Duodenal mucosa (tissue), 2 donors: Measurements from ENCODE around the gene LGR6.
"Not testable (repeated sequence)": the region's sequence is repeated elsewhere in the genome, so short reads cannot be mapped to it uniquely, and the experiment has no call there.

Experiments
- H3K27ac ChIP-seq: one replicate; pipeline ENCODE4 v1.7.0; 2013; ENCODE audit warnings: low read depth, low read length
- H3K27me3 ChIP-seq, 2 donors: one replicate each; pipeline ENCODE4 v1.7.0; 2013; ENCODE audit warnings: low read length in 2 of 2, control low read depth in 1 of 2; ENCODE audit not compliant: insufficient read depth in 2 of 2, control insufficient read depth in 1 of 2
- H3K36me3 ChIP-seq, 2 donors: one replicate each; pipeline ENCODE4 v1.7.0; 2013; ENCODE audit warnings: low read length in 2 of 2, control low read depth in 1 of 2; ENCODE audit not compliant: insufficient read depth in 2 of 2, control insufficient read depth in 1 of 2
- H3K4me1 ChIP-seq, 2 donors: one replicate each; pipeline ENCODE4 v1.7.0; 2013; ENCODE audit warnings: low read length in 2 of 2, control low read depth in 1 of 2; ENCODE audit not compliant: insufficient read depth in 2 of 2, control insufficient read depth in 1 of 2
- H3K4me3 ChIP-seq, 2 donors: one replicate each; pipeline ENCODE4 v1.7.0; 2013; ENCODE audit warnings: low read length in 2 of 2, low read depth in 1 of 2
- H3K9ac ChIP-seq, 2 donors: one replicate each; pipeline ENCODE4 v1.7.0; 2013; ENCODE audit warnings: low read length in 2 of 2, low read depth in 1 of 2
- H3K9me3 ChIP-seq, 2 donors: one replicate each; pipeline ENCODE4 v1.7.0; 2013; ENCODE audit warnings: low read length in 2 of 2, control low read depth in 1 of 2; ENCODE audit not compliant: control insufficient read depth in 1 of 2

Gene LGR6

GRCh38 chr1:202165942-202166843 lies 27.4 kb upstream of the LGR6 start:
- Histone ChIP-seq H3K27me3 (no peaks in the 10 kb centered on the region), H3K27ac (no peak overlapping the region), H3K4me3 (no peak overlapping the region), H3K4me1 (peaks cover 19 to 24% of the 10 kb centered on the region in 2 donors), H3K36me3 (no peaks in the 10 kb centered on the region), H3K9ac (no peak overlapping the region), H3K9me3 (no peaks in the 10 kb centered on the region)

GRCh38 chr1:202167054-202167453 lies 26.5 kb upstream of the LGR6 start:
- not testable (repeated sequence) for H3K27ac ChIP-seq, H3K36me3 ChIP-seq, H3K9me3 ChIP-seq, H3K9ac ChIP-seq, H3K27me3 ChIP-seq, H3K4me3 ChIP-seq
- H3K4me1 ChIP-seq: peaks cover 19 to 24% of the 10 kb centered on the region in 2 donors

- Histone ChIP-seq H3K9me3 (no peaks in the 10 kb centered on the region), H3K4me3 (no peak overlapping the region), H3K27ac (no peak overlapping the region), H3K27me3 (no peaks in the 10 kb centered on the region), H3K4me1 (peaks cover 11 to 17% of the 10 kb centered on the region in 2 donors), H3K9ac (no peak overlapping the region), H3K36me3 (no peaks in the 10 kb centered on the region)
Measured at GRCh38 chr1:202167708-202168415, 25.7 kb upstream of the LGR6 start.

- Histone ChIP-seq H3K9ac (no peak overlapping the region), H3K36me3 (no peaks in the 10 kb centered on the region), H3K27me3 (no peaks in the 10 kb centered on the region), H3K4me1 (peaks cover 6 to 8% of the 10 kb centered on the region in 2 donors), H3K27ac (no peak overlapping the region), H3K4me3 (no peak overlapping the region), H3K9me3 (no peaks in the 10 kb centered on the region)
Measured at GRCh38 chr1:202168861-202169260, 24.7 kb upstream of the LGR6 start.

GRCh38 chr1:202170726-202171125 lies 22.9 kb upstream of the LGR6 start:
- Histone ChIP-seq H3K27me3 (no peaks in the 10 kb centered on the region), H3K36me3 (no peaks in the 10 kb centered on the region), H3K4me3 (no peak overlapping the region), H3K4me1 (peaks cover 0 to 6% of the 10 kb centered on the region in 2 donors), H3K9ac (no peak overlapping the region), H3K27ac (no peak overlapping the region), H3K9me3 (no peaks in the 10 kb centered on the region)

- Histone ChIP-seq H3K4me3 (no peak overlapping the region), H3K9me3 (no peaks in the 10 kb centered on the region), H3K4me1 (peaks cover 0 to 6% of the 10 kb centered on the region in 2 donors), H3K27me3 (no peaks in the 10 kb centered on the region), H3K36me3 (no peaks in the 10 kb centered on the region), H3K9ac (no peak overlapping the region), H3K27ac (no peak overlapping the region)
Measured at GRCh38 chr1:202171292-202172014, 22.1 kb upstream of the LGR6 start.

- no peaks in the 10 kb centered on the region for H3K9me3 ChIP-seq
- no peaks in the 10 kb centered on the region for H3K36me3 ChIP-seq
- no peak overlapping the region for H3K9ac ChIP-seq
- no peak overlapping the region for H3K4me3 ChIP-seq
- no peak overlapping the region for H3K27ac ChIP-seq
- peaks cover 0 to 6% of the 10 kb centered on the region in 2 donors for H3K4me1 ChIP-seq
- H3K27me3 ChIP-seq: no peaks in the 10 kb centered on the region
Measured at GRCh38 chr1:202172015-202172355, 21.6 kb upstream of the LGR6 start.

- H3K27me3 ChIP-seq: peaks cover 0 to 4% of the 10 kb centered on the region in 2 donors
- no peaks in the 10 kb centered on the region for H3K9me3 ChIP-seq
- H3K9ac ChIP-seq: no peak overlapping the region
- no peaks in the 10 kb centered on the region for H3K36me3 ChIP-seq
- H3K27ac ChIP-seq: no peak overlapping the region
- H3K4me1 ChIP-seq: no peaks in the 10 kb centered on the region
- H3K4me3 ChIP-seq: no peak overlapping the region
Measured at GRCh38 chr1:202173993-202174392, 19.6 kb upstream of the LGR6 start.

- Histone ChIP-seq H3K4me1 (no peaks in the 10 kb centered on the region), H3K9ac (no peak overlapping the region), H3K36me3 (no peaks in the 10 kb centered on the region), H3K27ac (no peak overlapping the region), H3K4me3 (no peak overlapping the region), H3K9me3 (no peaks in the 10 kb centered on the region), H3K27me3 (peaks cover 0 to 8% of the 10 kb centered on the region in 2 donors)
Measured at GRCh38 chr1:202176949-202177927, 16.4 kb upstream of the LGR6 start.
